HAP-1 (cell line): ENCODE results near the gene MAPK10.

Experiments
- DNase-seq, 2 experiments: peaks; one replicate each; pipeline ENCODE4 v3.0.0-alpha.2; 2016 to 2020; ENCODE audit warnings: low spot score in 2 of 2
- H3K27me3 ChIP-seq: fragments of 250-450 bp; sonication (Bioruptor Pico); 2 replicates; pipeline ENCODE4 v1.5.1; 2020; ENCODE audit warnings: low read depth, mild to moderate bottlenecking, moderate library complexity
- H3K36me3 ChIP-seq: fragments of 250-450 bp; sonication (Bioruptor Pico); replicated peaks from 2 replicates; pipeline ENCODE4 v1.5.1; 2020; ENCODE audit warnings: mild to moderate bottlenecking
- H3K4me1 ChIP-seq: fragments of 250-450 bp; sonication (Bioruptor Pico); 2 replicates; pipeline ENCODE4 v1.5.1; 2020; ENCODE audit warnings: mild to moderate bottlenecking
- H3K4me3 ChIP-seq: fragments of 250-450 bp; sonication (Bioruptor Pico); 2 replicates; pipeline ENCODE4 v1.5.1; 2020; ENCODE audit warnings: mild to moderate bottlenecking, moderate library complexity
- H3K9me3 ChIP-seq: fragments of 250-450 bp; sonication (Bioruptor Pico); 2 replicates; pipeline ENCODE4 v1.5.1; 2020; ENCODE audit warnings: mild to moderate bottlenecking, moderate library complexity
- in situ Hi-C: fragments of 300-500 bp; cut with MboI; formaldehyde crosslinking; loops from 3 replicates; pipeline ENCODE4 v1.14.3; 2020; ENCODE audit warnings: low sequenced_read_pairs, inconsistent platforms, mixed read lengths

MAPK10 gene

DNA sequence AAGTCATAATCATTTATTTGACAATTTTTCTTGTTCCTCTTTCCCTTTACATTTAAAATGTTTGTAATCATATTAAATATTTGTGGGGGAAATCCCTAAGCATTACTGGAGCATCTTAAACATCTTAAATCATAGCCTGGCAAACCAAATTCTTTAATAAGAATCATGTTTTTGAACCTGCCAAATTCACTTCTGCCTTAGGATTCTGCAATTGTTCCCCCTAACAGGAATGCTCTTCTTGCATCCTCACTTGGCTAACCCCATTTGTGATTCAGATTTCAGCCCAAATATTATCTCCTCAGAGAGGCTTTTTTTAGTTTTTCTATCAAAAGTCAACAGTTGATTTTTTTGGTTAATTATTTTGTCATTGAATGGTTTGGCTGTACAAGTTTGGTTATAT lies 241.1 kb downstream of the MAPK10 start:
- DNase-seq = no peak
- no peaks in the 10 kb centered on the region for H3K27me3 ChIP-seq
- H3K4me3 ChIP-seq = no peak overlapping the region
- no peaks in the 10 kb centered on the region for H3K4me1 ChIP-seq
- no peaks in the 10 kb centered on the region for H3K36me3 ChIP-seq
- in situ Hi-C loops = no loop called here
- H3K9me3 ChIP-seq = no peaks in the 10 kb centered on the region

DNA sequence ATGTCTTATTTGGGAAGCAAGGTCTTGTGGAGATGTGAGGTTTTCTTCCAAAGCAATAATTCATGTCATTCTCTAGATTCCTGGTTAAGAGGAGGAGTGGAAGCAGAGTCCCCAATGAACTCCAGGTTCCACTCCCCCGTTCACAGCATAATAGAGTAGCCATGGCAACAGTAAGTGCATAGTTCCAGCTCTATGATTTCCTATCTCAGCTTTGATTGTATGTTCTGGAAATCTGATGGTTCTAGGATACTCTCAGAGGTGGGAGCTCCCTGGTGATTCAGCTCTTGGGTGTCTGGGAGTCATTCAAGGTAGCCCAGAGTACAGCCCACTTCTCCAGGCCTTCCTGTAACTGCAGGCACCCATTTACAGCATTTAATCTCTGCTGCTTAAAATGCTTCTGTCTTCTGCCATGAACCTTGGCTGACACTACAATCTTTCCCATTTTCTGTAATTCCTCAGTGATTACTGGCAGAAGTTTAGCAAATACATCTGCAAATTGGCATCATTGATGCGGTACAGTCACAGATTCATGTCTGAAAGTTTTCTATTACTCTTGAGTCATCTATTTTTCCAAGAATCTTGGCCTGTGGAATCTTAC lies 242.0 kb downstream of the MAPK10 start:
- no peak overlapping the region for H3K4me3 ChIP-seq
- no peaks in the 10 kb centered on the region for H3K36me3 ChIP-seq
- no peaks in the 10 kb centered on the region for H3K4me1 ChIP-seq
- in situ Hi-C loops = no loop called here
- H3K27me3 ChIP-seq = no peaks in the 10 kb centered on the region
- DNase-seq = no peak
- H3K9me3 ChIP-seq = no peaks in the 10 kb centered on the region

DNA sequence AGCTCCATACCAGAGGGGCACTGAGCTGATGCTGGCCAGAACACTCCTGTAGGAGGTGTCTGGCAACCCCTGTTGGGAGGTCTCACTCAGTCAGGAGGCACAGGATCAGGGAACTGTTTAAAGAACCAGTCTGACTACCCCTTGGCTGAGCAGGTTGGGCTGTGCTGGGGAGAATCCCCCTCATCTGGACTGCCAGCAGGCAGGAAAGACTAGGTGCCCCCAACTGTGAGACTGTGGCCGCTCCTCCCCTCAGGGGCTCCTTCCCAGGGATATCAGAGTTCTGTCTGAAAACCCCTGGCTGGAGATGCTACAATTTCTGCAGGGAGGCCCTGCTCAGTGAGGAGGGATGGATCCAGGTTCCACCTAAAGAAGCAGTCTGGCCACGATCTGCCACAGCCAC lies 245.3 kb downstream of the MAPK10 start:
- in situ Hi-C loops = no loop called here
- no peak for DNase-seq
- Histone ChIP-seq H3K27me3 (no peaks in the 10 kb centered on the region), H3K36me3 (no peaks in the 10 kb centered on the region), H3K4me1 (no peaks in the 10 kb centered on the region), H3K9me3 (no peaks in the 10 kb centered on the region), H3K4me3 (no peak overlapping the region)

DNA sequence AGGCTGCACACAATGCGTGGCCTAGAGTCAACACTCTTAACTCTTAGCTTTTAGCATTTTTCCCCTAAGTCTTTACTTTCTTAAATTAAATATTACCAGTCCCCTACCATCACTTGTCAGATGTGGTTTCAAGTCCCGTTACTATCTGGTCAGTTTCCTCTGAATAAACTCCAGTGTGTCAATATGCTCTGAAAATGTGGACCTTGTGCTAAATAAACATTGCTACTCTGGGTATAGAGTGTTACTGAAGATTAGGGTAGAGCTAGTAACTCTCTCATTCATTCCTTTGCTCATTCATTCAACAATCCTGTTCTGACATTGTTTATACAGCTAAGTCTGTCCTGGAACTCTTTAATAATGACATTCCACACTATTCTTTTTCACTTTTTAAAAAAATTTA lies 251.0 kb downstream of the MAPK10 start:
- Histone ChIP-seq H3K27me3 (no peaks in the 10 kb centered on the region), H3K9me3 (no peaks in the 10 kb centered on the region), H3K4me3 (no peak overlapping the region), H3K4me1 (no peaks in the 10 kb centered on the region), H3K36me3 (no peaks in the 10 kb centered on the region)
- no peak for DNase-seq
- in situ Hi-C loops = no loop called here

DNA sequence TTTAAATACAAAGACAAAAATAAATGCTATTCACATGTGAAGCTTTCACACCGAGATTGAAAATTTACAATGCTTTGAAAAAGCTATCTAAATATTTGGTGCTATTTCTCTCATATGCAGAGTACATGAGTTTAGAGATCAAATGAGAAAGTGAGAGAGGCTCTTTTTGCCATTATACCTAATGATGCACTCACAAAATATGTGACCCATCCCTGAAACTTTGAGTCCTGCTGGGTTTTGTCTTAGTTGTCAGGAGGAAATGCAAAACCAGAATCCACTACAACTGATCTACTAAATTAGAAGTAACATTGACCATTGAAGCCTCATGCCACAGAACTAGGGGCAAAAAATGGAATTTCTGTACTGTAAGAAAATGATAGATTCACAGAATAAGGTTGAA lies 251.7 kb downstream of the MAPK10 start:
- no peaks in the 10 kb centered on the region for H3K9me3 ChIP-seq
- in situ Hi-C loops = no loop called here
- H3K36me3 ChIP-seq = no peaks in the 10 kb centered on the region
- no peaks in the 10 kb centered on the region for H3K27me3 ChIP-seq
- no peaks in the 10 kb centered on the region for H3K4me1 ChIP-seq
- no peak for DNase-seq
- no peak overlapping the region for H3K4me3 ChIP-seq

DNA sequence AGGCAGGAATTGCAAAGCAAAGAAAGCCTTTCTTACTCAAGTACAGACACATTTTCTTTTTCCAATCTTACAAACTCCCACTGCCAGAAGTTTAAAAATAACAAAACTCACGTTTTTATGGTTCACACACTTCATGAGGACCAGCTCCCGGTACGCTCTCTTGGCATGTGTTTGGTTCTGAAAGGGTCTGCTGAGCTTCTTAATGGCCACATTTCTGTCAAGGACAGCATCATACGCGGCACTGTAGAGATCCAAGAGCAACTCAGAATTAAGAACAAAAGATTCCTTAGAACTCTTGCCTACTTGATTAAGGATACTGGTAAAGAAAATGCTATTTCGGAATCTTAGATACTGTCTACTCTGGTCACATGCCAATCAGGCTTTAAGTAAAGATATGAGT lies 252.7 kb downstream of the MAPK10 start:
- in situ Hi-C loops = no loop called here
- H3K4me1 ChIP-seq = no peaks in the 10 kb centered on the region
- no peaks in the 10 kb centered on the region for H3K27me3 ChIP-seq
- H3K36me3 ChIP-seq = no peaks in the 10 kb centered on the region
- no peak overlapping the region for H3K4me3 ChIP-seq
- H3K9me3 ChIP-seq = no peaks in the 10 kb centered on the region
- DNase-seq = no peak

DNA sequence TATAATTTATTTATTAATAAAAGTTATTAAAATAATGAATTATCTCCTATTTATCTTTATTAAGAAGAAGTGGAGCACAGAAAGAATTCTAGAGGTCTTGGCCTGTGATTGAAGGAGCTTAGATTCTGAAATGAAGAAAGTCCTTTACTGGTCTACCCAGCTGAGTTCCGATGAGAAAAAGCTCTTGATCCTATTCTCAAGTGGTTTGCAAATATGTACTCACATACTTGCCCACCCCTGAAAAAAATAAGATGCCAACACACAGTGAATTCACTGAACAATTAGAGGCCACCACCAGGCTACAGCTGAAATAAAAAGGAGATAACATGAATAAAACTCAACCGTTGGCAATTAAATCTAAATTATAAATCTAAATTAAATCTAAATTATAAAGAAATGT lies 253.4 kb downstream of the MAPK10 start:
- no peaks in the 10 kb centered on the region for H3K27me3 ChIP-seq

DNA sequence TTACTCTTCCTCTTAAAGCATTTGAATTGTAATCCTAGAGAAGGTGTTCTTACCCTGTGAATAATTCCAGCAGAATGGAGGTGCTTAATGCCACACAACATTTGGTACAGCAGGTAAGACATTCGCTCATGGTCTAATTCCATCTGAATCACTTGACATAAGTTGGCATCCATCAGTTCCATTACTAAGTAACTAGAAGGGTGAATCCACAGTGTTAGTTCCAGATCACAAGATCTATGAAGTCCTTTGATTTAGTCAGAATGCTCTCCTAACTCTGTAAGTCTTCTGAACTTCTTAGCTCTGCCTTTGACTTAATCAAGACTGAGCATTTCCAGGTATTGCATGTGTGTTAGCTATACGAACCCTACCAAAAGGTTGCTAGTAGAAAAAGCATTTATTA lies 258.0 kb downstream of the MAPK10 start:
- H3K4me1 ChIP-seq = no peaks in the 10 kb centered on the region
- no peaks in the 10 kb centered on the region for H3K9me3 ChIP-seq
- H3K36me3 ChIP-seq = no peaks in the 10 kb centered on the region
- in situ Hi-C loops = no loop called here
- H3K4me3 ChIP-seq = no peak overlapping the region
- DNase-seq = no peak
- no peaks in the 10 kb centered on the region for H3K27me3 ChIP-seq

More for the DNA sequence above, 253.4 kb downstream of the MAPK10 start:
- DNase-seq = no peak
- no peak overlapping the region for H3K4me3 ChIP-seq
- in situ Hi-C loops = no loop called here
- no peaks in the 10 kb centered on the region for H3K4me1 ChIP-seq
- H3K9me3 ChIP-seq = no peaks in the 10 kb centered on the region
- no peaks in the 10 kb centered on the region for H3K36me3 ChIP-seq

DNA sequence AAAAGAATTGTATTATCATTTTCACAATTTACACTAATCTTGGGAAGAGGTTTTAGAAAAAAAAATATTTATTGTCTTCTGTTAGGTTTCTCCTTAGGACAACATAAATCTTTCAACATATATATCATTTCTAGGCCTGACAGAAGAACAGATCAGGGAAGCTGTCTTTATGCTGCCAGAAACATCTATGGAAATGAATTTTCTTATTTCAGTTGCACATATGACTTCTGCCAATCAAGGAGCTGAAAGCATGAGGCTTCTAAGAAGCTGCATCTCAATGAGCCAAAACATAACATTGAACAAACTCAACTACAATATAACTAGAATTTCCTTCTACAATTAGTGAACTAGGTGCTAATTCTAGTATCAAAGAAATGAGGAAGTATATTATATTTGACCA lies 258.4 kb downstream of the MAPK10 start:
- DNase-seq = no peak
- Histone ChIP-seq H3K27me3 (no peaks in the 10 kb centered on the region), H3K4me1 (no peaks in the 10 kb centered on the region), H3K36me3 (no peaks in the 10 kb centered on the region), H3K4me3 (no peak overlapping the region), H3K9me3 (no peaks in the 10 kb centered on the region)
- in situ Hi-C loops = no loop called here

DNA sequence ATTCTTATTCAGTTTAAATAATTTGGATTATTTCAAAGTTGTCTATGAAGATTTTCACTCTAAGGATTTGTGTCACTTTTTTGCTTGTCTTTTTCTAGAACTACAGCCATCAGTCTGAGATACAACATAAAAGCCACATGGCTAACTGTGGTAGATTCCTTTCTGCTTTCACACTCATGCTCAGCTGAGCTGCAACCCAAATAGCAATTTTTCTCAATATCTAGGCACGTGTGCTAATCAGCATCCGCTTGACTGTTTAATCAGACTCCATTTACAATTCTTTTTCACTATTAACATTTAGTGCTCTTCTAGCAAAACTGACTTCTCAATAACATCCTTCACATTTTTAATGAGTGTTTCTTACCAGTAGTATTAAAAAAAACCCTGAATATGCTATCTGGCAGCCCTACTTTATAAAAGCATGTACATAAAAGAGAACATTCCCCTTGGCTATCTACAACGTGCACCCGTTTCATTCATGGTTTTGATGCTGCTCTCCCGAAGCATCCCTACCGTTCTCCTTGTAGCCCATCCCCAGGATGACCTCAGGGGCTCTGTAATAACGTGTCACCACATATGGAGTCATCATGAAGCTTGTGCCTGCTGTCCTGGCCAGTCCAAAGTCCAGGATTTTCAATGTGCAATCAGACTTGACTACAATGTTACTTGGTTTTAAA lies 259.2 kb downstream of the MAPK10 start:
- in situ Hi-C loops = no loop called here
- Histone ChIP-seq H3K27me3 (no peaks in the 10 kb centered on the region), H3K4me1 (no peaks in the 10 kb centered on the region), H3K4me3 (no peak overlapping the region), H3K9me3 (no peaks in the 10 kb centered on the region), H3K36me3 (no peaks in the 10 kb centered on the region)
- DNase-seq = no peak

DNA sequence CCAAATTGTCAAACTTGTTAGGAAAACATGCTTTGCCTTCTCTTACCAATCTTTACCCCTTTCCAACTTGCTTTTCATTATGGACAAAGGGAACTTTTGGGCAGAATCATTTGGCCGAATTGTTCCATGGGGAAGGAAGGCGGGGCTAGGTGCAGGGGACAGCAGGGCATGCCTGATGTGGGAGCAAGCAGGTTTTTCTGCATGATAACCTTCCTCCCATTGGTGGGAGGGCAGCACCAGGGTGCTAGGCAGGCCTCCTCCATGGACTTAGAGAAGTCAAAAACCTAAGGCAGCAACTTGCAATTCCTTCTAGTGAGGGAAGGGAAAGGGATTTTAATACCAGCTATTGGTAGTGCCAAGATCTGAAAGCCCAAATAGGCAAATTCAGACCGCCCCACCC lies 260.5 kb downstream of the MAPK10 start:
- Histone ChIP-seq H3K4me3 (no peak overlapping the region), H3K9me3 (no peaks in the 10 kb centered on the region), H3K27me3 (no peaks in the 10 kb centered on the region), H3K4me1 (no peaks in the 10 kb centered on the region), H3K36me3 (no peaks in the 10 kb centered on the region)
- in situ Hi-C loops = no loop called here
- DNase-seq = no peak

DNA sequence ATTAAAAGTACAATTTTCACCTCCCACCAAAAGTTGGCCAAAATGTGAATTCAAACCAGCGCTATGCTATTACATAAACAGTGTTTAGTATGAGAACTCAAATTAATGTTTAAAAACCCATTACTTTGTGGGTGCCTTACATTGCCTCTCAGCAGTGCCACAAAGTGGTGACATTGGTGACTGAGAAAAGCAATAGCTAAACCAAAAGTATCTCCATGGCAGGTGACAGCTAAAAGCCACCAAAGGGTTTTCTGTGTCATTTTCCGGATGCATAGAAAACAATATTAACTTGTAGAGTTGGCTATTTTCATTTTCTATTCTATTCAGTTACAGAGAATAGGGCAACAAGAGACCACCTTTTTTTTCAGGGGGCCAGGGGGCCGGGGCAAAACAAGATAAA lies 261.2 kb downstream of the MAPK10 start:
- no peaks in the 10 kb centered on the region for H3K9me3 ChIP-seq
- in situ Hi-C loops = no loop called here
- H3K4me1 ChIP-seq = no peaks in the 10 kb centered on the region
- no peaks in the 10 kb centered on the region for H3K27me3 ChIP-seq
- no peaks in the 10 kb centered on the region for H3K36me3 ChIP-seq
- no peak overlapping the region for H3K4me3 ChIP-seq
- no peak for DNase-seq

DNA sequence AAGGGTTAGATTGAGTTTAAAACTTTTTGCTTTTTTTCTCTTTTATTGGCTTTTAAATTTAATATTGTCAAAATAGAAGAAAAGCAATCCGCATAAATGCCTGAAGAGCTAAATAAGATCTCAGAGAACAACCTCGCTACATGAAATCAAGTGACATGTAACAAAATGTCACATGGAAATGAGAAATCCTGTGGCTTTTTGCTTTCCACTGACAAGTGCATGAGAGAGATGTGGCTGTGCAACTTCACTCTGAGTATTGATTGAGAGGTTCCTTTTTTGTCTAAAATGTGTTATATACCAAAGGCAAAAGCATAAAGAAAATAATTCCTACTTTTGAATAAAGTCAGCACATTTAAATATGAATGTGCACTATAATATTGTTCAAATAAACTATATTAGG lies 263.5 kb downstream of the MAPK10 start:
- no peaks in the 10 kb centered on the region for H3K36me3 ChIP-seq
- in situ Hi-C loops = no loop called here
- DNase-seq = no peak

DNA sequence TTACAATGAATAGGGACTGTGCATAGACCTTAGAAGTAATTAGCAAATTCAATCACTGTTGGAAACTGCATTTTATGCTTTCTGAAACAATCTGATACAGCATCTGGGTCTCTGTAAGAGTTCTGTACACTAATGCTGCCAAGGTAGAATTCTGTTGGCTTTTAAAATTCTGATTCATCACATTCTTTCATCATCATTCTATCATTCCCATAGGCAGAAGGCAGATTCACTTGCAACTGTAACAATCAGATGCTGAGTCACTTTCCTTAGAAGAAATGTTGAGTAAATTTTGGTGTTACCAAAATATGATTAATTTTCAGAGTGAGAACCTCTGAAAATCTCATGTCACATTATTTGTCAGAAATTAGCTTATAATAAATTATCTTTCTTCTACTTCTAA lies 267.2 kb downstream of the MAPK10 start:
- Histone ChIP-seq H3K36me3 (no peaks in the 10 kb centered on the region), H3K27me3 (no peaks in the 10 kb centered on the region), H3K4me3 (no peak overlapping the region), H3K4me1 (no peaks in the 10 kb centered on the region), H3K9me3 (no peaks in the 10 kb centered on the region)
- no peak for DNase-seq
- in situ Hi-C loops = no loop called here

More for the DNA sequence above, 263.5 kb downstream of the MAPK10 start:
- H3K4me1 ChIP-seq = no peaks in the 10 kb centered on the region
- no peaks in the 10 kb centered on the region for H3K27me3 ChIP-seq
- no peak overlapping the region for H3K4me3 ChIP-seq
- no peaks in the 10 kb centered on the region for H3K9me3 ChIP-seq

DNA sequence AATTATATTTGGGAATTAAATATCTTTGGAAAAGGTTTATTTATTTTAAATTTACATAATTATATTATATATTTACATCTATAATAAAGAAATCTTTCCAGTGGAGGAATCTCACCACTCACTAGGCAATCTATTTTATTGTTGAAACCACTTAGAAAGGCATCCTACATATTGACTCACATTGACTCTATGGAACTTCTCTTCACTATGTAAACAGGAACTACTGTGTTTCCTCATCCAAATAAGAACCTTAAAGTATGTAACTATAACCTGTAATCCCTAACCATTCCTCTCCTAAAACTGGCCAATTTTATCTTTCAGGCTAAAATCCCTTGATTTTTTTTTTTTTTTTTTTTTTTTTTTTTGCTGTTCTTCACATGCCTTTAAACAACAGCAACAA lies 268.7 kb downstream of the MAPK10 start:
- Histone ChIP-seq H3K9me3 (no peaks in the 10 kb centered on the region), H3K4me1 (no peaks in the 10 kb centered on the region), H3K27me3 (no peaks in the 10 kb centered on the region), H3K4me3 (no peak overlapping the region), H3K36me3 (no peaks in the 10 kb centered on the region)
- DNase-seq = no peak
- in situ Hi-C loops = no loop called here
